ENCODE results near the gene RPL13A.

DNA sequence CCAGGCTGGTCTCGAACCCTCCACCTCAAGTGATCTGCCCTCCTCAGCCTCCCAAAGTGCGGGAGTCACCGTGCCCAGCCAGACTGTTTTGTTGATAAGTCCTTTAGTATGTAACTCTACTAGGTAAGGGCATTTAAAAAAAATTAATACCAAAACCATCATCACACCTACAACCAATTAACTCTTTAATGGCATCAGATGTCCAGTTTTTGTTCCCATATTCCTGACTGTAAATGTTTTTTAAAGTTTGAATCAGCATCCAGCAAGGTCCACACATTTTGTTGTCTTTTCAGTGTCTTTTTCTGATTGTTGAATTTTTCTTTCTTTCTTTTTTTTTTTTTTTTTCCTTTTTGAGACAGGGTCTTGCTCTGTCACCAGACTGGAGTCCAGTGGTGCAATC, 30.6 kb downstream of the RPL13A start:
- TF ChIP-seq, protein P1, sequence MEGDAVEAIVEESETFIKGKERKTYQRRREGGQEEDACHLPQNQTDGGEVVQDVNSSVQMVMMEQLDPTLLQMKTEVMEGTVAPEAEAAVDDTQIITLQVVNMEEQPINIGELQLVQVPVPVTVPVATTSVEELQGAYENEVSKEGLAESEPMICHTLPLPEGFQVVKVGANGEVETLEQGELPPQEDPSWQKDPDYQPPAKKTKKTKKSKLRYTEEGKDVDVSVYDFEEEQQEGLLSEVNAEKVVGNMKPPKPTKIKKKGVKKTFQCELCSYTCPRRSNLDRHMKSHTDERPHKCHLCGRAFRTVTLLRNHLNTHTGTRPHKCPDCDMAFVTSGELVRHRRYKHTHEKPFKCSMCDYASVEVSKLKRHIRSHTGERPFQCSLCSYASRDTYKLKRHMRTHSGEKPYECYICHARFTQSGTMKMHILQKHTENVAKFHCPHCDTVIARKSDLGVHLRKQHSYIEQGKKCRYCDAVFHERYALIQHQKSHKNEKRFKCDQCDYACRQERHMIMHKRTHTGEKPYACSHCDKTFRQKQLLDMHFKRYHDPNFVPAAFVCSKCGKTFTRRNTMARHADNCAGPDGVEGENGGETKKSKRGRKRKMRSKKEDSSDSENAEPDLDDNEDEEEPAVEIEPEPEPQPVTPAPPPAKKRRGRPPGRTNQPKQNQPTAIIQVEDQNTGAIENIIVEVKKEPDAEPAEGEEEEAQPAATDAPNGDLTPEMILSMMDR (IDR thresholded peaks at IDR 0.05), result no peak
- TF ChIP-seq EP300 (IDR thresholded peaks at IDR 0.05) (no peak), POLR2AphosphoS5 (IDR thresholded peaks at IDR 0.05) (no peak), POLR2A (IDR thresholded peaks at IDR 0.05) (no peak)

Data from gastroesophageal sphincter (tissue), 3 donors.